Heart left ventricle (tissue), 16 donors: Measurements from ENCODE around the gene MED31. TPM values are rescaled to one million over a fixed set of nuclear protein-coding genes. Genes with fewer than 3 reads are reported as not detected.
"Not testable (repeated sequence)": the region's sequence is repeated elsewhere in the genome, so short reads cannot be mapped to it uniquely, and the experiment has no call there.

ENCODE experiments used
- ATAC-seq, 4 donors: fragments of 200-7000 bp; cut with Tn5 transposase; one replicate each; pipeline ENCODE4 v1.9.1; 2020 to 2022; ENCODE audit warnings: moderate library complexity in 4 of 4, mild to moderate bottlenecking in 3 of 4, moderate number of reproducible peaks in 1 of 4
- DNase-seq, 5 donors: peaks; one replicate each; pipeline ENCODE4 v3.0.0-alpha.2; 2020
- H3K27ac ChIP-seq, 12 donors: fragments of 200-600 bp; sonication (generic) in 4 of 12; one replicate each; pipeline versions ENCODE4 v1.5.0 to v1.8.0; 2016 to 2022; ENCODE audit warnings: mild to moderate bottlenecking in 2 of 12
- H3K27me3 ChIP-seq, 9 donors: fragments of 200-600 bp; sonication (generic) in 2 of 9; one replicate each; pipeline versions ENCODE4 v1.5.1 to v1.8.0; 2016 to 2022; ENCODE audit warnings: mild to moderate bottlenecking in 3 of 9
- H3K36me3 ChIP-seq, 9 donors: fragments of 200-600 bp; sonication (generic) in 2 of 9; one replicate each; pipeline versions ENCODE4 v1.5.0 to v1.8.0; 2018 to 2022; ENCODE audit warnings: mild to moderate bottlenecking in 2 of 9
- H3K4me1 ChIP-seq, 12 donors: fragments of 200-600 bp; sonication (generic) in 4 of 12; one replicate each; pipeline versions ENCODE4 v1.5.0 to v1.8.0; 2016 to 2022; ENCODE audit warnings: mild to moderate bottlenecking in 3 of 12
- H3K4me3 ChIP-seq, 12 donors: fragments of 200-600 bp; sonication (generic) in 4 of 12; one replicate each; pipeline versions ENCODE4 v1.5.0 to v1.8.0; 2017 to 2022; ENCODE audit warnings: mild to moderate bottlenecking in 9 of 12, moderate library complexity in 4 of 12
- H3K9me3 ChIP-seq, 12 donors: fragments of 200-600 bp; sonication (generic) in 4 of 12; one replicate each; pipeline versions ENCODE4 v1.5.0 to v1.8.0; 2016 to 2022; ENCODE audit warnings: mild to moderate bottlenecking in 1 of 12
- POLR2A ChIP-seq, 2 donors: fragments of 450-650 bp; IDR thresholded peaks; one replicate each; pipeline ENCODE4 v1.6.1; 2017; ENCODE audit warnings: antibody characterized with exemption in 2 of 2, mild to moderate bottlenecking in 2 of 2, moderate library complexity in 2 of 2
- WGBS, 4 donors: extraction: QIAGEN DNeasy Blood & Tissue Kit in 2 of 4; methylation state at CpG; one replicate each; pipeline versions ENCODE4 v1.1.5 to v1.1.7; 2013 to 2018; 5-methylcytosine and 5-hydroxymethylcytosine counted together
- intact Hi-C, 10 donors: fragments of 100-400 bp; cut with DNase I; formaldehyde crosslinking; loops; one replicate each; pipeline versions ENCODE4 v1.11.1 to v1.14.2; 2022
- polyA plus RNA-seq, 2 donors: library from polyadenylated mRNA; stranded (reverse); fragments of 200-250 nt; gene quantifications; one replicate each; pipeline ENCODE4 v1.2.3, GENCODE V29; 2013
- total RNA-seq, 9 donors: library from RNA; depleted of rRNA in 2 of 9; stranded (reverse); fragments of >200 nt in 2 of 9; fragmentation: NEBNext Ultra II Directional in 3 of 9; extraction: Animal tissue kit (Norgen Biotek cat#: 25700) in 3 of 9; gene quantifications; one replicate each; pipeline versions ENCODE4 v1.1.0 to v1.2.4, GENCODE V29; 2016 to 2023
- TF ChIP-seq, protein P1 (sequence below), 12 donors: fragments of 200-600 bp; sonication (generic) in 4 of 12; IDR thresholded peaks; one replicate each; pipeline versions ENCODE4 v1.5.0 to v1.8.0; 2018 to 2022; ENCODE audit warnings: antibody characterized with exemption in 12 of 12, mild to moderate bottlenecking in 5 of 12
- donor health status: ischemic (EF 13 %, LVEDD 7.1; RV severe dilation, severe dysfunction).
- donor health status: healthy with polysubstance abuse.
- donor health status: DM: no; HTN: yes; CAD: no.
- donor health status: DM: no; HTN: no; CAD: no.
- donor health status: ischemic (EF 25% LVEDD 6.9; RV normal size, moderate dysfunction).
- donor health status: ischemic (EF 25% LVEDD 5.7; RV mildly dilated, moderate dysfunction).
- donor health status: healthy.
- donor health status: DM: yes; HTN: yes; CAD: no.
- donor health status: ischemic (EF 35%, LVEDD 5.7; RV mildly dilated, moderate dysfunction).
- donor health status: nonischemic (EF 11% LVEDD 7.7; RV severe dilation, severe dysfunction).
- donor health status: DM: yes; HTN: yes; CAD: no.
- donor health status: PGD.
- donor health status: ischemic (EF 29% LVEDD 5.4; RV normal size, mild dysfunction).
- donor health status: nonischemic (EF 23%, LVEDD 6.1; RV moderate dilation, normal function).

The MED31 gene
- total and polyA plus RNA-seq, 11 donors: 5.4 to 20.9 (median 13.9) TPM

DNA sequence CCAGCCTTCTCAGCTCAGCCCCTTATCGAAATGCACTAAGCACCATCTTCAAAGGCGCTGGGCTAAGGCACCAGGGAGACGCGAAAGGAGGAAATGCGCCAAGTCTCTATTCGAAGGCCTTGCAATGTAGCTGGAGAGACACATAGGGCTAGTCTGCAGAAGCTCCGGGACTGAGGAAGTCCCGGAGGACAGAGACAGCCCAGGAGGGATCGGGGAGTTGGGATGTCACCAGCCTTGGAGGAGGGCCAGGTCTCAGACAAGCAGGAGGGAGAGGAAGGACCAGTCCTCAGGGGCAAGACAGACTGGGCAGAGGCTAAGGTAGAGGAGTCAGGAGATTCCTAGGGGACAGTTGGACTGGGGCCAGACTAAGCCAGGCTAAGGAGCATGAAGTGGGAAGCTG lies 8.7 kb upstream of the MED31 start:
- H3K27me3 ChIP-seq: peaks cover 0 to 39% (median 22%) of the 10 kb centered on the region in 9 donors
- peaks cover 0 to 7% (median 0%) of the 10 kb centered on the region in 12 donors for H3K4me1 ChIP-seq
- 59 to 63% (median 61%) methylated on average over 9 of the region's 9 CpGs for WGBS, 4 donors
- intact Hi-C loops: loop anchor here in 9 of 10 donors (10.0 kb wide), 6 partner anchors 95 to 345 kb away; partner anchors contain the start of gene XAF1 (in 2 of the 9)
- H3K4me3 ChIP-seq: no peak overlapping the region
- no peaks in the 10 kb centered on the region for H3K36me3 ChIP-seq
- TF ChIP-seq, protein P1, sequence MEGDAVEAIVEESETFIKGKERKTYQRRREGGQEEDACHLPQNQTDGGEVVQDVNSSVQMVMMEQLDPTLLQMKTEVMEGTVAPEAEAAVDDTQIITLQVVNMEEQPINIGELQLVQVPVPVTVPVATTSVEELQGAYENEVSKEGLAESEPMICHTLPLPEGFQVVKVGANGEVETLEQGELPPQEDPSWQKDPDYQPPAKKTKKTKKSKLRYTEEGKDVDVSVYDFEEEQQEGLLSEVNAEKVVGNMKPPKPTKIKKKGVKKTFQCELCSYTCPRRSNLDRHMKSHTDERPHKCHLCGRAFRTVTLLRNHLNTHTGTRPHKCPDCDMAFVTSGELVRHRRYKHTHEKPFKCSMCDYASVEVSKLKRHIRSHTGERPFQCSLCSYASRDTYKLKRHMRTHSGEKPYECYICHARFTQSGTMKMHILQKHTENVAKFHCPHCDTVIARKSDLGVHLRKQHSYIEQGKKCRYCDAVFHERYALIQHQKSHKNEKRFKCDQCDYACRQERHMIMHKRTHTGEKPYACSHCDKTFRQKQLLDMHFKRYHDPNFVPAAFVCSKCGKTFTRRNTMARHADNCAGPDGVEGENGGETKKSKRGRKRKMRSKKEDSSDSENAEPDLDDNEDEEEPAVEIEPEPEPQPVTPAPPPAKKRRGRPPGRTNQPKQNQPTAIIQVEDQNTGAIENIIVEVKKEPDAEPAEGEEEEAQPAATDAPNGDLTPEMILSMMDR (IDR thresholded peaks at IDR 0.05): no peak
- no peak for TF ChIP-seq POLR2A (IDR thresholded peaks at IDR 0.05)
- H3K27ac ChIP-seq: no peak overlapping the region
- no peaks in the 10 kb centered on the region for H3K9me3 ChIP-seq
- DNase-seq (no peak), ATAC-seq (no peak)

- H3K9me3 ChIP-seq, ATAC-seq, DNase-seq, H3K27ac ChIP-seq, H3K36me3 ChIP-seq, H3K4me3 ChIP-seq, intact Hi-C loops: not testable (repeated sequence)
- Histone ChIP-seq H3K4me1 (peaks cover 0 to 18% (median 0%) of the 10 kb centered on the region in 12 donors), H3K27me3 (peaks cover 3 to 56% (median 33%) of the 10 kb centered on the region in 9 donors)
- 79 to 98% (median 88%) methylated on average over 5 of the region's 5 CpGs for WGBS, 4 donors
Observed at GRCh38 chr17:6658411-6658810, 7.0 kb upstream of the MED31 start.

GRCh38 chr17:6657633-6658287 lies 6.4 kb upstream of the MED31 start:
- Histone ChIP-seq H3K27me3 (peaks cover 3 to 57% (median 35%) of the 10 kb centered on the region in 9 donors), H3K9me3 (no peaks in the 10 kb centered on the region), H3K27ac (no peak overlapping the region), H3K4me3 (peak overlapping the region in 2 of 12 donors; percentile 38 to 45), H3K4me1 (peaks cover 0 to 19% (median under 1%) of the 10 kb centered on the region in 12 donors), H3K36me3 (no peaks in the 10 kb centered on the region)
- intact Hi-C loops: no loop called here
- TF ChIP-seq, protein P1 (IDR thresholded peaks at IDR 0.05): no peak
- no peak for TF ChIP-seq POLR2A (IDR thresholded peaks at IDR 0.05)
- WGBS, 4 donors: 69 to 75% (median 73%) methylated on average over 15 to 18 of the region's 18 CpGs
- DNase-seq: no peak
- no peak for ATAC-seq

- H3K4me3 ChIP-seq: peak overlapping the region in 7 of 12 donors; percentile 13 to 45 (median 28)
- peaks cover 3 to 56% (median 27%) of the 10 kb centered on the region in 9 donors for H3K27me3 ChIP-seq
- intact Hi-C loops, H3K36me3 ChIP-seq, DNase-seq, H3K9me3 ChIP-seq, H3K27ac ChIP-seq: not testable (repeated sequence)
- 4 to 9% (median 8%) methylated on average over 33 to 54 of the region's 55 CpGs for WGBS, 4 donors
- H3K4me1 ChIP-seq: peaks cover 0 to 26% (median 7%) of the 10 kb centered on the region in 12 donors
- ATAC-seq: peak in 1 of 4 donors; percentile 5
Observed at GRCh38 chr17:6656797-6657632, 5.6 kb upstream of the MED31 start.

GRCh38 chr17:6655732-6656361 lies 4.4 kb upstream of the MED31 start:
- H3K27me3 ChIP-seq: peaks cover 3 to 57% (median 27%) of the 10 kb centered on the region in 9 donors
- DNase-seq, H3K27ac ChIP-seq, intact Hi-C loops, H3K36me3 ChIP-seq, ATAC-seq, H3K9me3 ChIP-seq: not testable (repeated sequence)
- WGBS, 4 donors: 1 to 6% (median 4%) methylated on average over 15 to 38 of the region's 41 CpGs
- H3K4me1 ChIP-seq: peaks cover 0 to 31% (median 11%) of the 10 kb centered on the region in 12 donors
- peak overlapping the region in 5 of 12 donors; percentile 21 to 33 (median 25) for H3K4me3 ChIP-seq
